ENCODE results near the gene FBXO28. TPM values are rescaled to one million over a fixed set of nuclear protein-coding genes. Genes with fewer than 3 reads are reported as not detected.
A peak's percentile ranks its signal among the peaks of the same experiment; 100 is the strongest.

The FBXO28 gene
- polyA plus RNA-seq, 6 donors from 2014 or later = 22.7 to 37.2 (median 25.8) TPM

DNA sequence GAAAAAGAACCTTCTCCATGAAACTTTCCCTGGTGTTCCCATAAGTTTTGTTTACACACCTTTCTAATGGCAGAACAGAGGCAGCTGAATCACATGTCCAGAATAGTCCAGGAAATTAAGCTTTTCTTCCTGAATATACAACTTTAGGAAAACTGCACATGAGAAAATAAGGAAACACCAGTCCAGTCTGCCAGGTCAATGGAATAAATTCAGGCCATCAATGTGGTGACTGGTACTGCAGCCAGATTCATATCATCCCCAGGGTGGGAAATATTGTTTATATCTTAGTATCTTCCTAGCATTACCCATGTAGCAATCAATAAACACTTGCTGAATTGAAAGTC is 6.7 kb upstream of the FBXO28 start:
- no peak overlapping the region for H3K4me3 Mint-ChIP-seq
- H3K9me3 Mint-ChIP-seq = no peaks in the 10 kb centered on the region
- peaks cover 0 to 4% (median 0%) of the 10 kb centered on the region in 3 donors for H3K4me1 Mint-ChIP-seq
- H3K27ac Mint-ChIP-seq = no peak overlapping the region
- no peaks in the 10 kb centered on the region for H3K36me3 Mint-ChIP-seq
- H3K27me3 Mint-ChIP-seq = peaks cover 8 to 21% (median 19%) of the 10 kb centered on the region in 3 donors
- no peak for ATAC-seq (ENCODE audit: low read depth in 2 of 2)
- no peak for DNase-seq

DNA sequence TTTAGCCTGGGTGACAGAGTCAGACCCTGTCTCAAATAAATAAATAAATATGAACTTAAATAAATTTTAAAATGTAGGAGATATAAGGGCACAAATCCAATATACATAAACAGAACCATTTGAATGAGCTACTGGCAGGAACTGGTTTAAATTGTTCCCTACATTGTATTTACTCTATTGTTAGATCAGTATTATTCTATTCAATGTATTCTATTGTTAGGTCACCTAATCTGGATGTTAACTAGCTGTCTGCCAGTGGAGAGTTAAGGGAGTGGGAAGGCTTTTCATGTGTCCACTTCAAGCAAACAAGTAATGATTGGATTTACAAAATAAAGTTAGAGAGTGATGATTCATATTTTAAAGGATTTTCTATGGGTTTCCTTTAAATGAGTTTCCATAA is 4.9 kb upstream of the FBXO28 start:
- H3K27ac Mint-ChIP-seq = no peak overlapping the region
- DNase-seq (no peak), ATAC-seq (ENCODE audit: low read depth in 2 of 2) (no peak)
- no peaks in the 10 kb centered on the region for H3K9me3 Mint-ChIP-seq
- peaks cover 8 to 13% (median 12%) of the 10 kb centered on the region in 3 donors for H3K27me3 Mint-ChIP-seq
- H3K36me3 Mint-ChIP-seq = no peaks in the 10 kb centered on the region
- H3K4me3 Mint-ChIP-seq = no peak overlapping the region
- peaks cover 8 to 16% (median 9%) of the 10 kb centered on the region in 3 donors for H3K4me1 Mint-ChIP-seq

DNA sequence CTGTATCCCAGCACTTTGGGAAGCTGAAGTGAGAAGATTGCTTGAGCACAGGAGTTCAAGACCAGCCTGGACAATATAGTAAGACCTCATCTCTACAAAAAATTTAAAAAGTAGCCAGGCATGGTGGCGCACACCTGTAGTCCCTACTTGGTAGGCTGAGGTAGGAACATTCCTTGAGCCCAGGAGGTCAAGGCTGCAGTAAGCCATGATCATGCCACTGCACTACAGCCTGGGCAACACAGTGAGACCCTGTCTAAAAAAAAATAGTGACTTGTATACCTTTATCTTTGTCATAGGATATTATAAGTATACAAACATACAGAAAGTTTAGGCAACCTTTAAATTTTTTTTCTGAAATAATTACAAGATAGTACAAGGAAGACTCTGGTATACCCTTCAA is 3.9 kb upstream of the FBXO28 start:
- ATAC-seq (ENCODE audit: low read depth in 2 of 2) = no peak
- Mint-ChIP-seq H3K27me3 (peaks cover 3 to 9% (median 7%) of the 10 kb centered on the region in 3 donors), H3K36me3 (no peaks in the 10 kb centered on the region), H3K27ac (no peak overlapping the region), H3K9me3 (no peaks in the 10 kb centered on the region), H3K4me3 (peak overlapping the region in 1 of 8 donors; percentile 40), H3K4me1 (peaks cover 10 to 21% (median 12%) of the 10 kb centered on the region in 3 donors)
- no peak for DNase-seq

DNA sequence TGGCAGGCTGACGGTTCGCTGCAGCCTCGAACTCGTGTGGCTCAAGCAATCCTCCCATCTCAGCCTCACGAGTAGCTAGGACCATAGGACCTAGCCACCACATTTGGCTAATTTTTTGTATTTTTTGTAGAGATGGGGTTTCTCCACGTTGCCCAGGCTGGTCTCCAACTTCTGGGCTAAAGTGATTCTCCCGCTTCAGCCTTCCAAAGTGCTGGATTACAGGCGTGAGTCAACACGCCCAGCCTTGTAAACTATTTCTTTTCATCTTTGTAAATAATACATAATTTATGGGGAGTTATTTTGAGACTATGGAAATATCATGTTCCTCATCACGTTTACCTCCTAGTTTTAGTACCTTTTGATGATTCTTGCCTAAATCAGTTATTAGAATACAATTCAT is 906 bp upstream of the FBXO28 start:
- H3K9me3 Mint-ChIP-seq = no peaks in the 10 kb centered on the region
- H3K36me3 Mint-ChIP-seq = no peaks in the 10 kb centered on the region
- peak overlapping the region in 5 of 8 donors; percentile 87 to 97 (median 95) for H3K4me3 Mint-ChIP-seq
- H3K27ac Mint-ChIP-seq = peak overlapping the region in 1 of 6 donors; percentile 95
- DNase-seq = no peak
- ATAC-seq (ENCODE audit: low read depth in 2 of 2) = no peak
- H3K27me3 Mint-ChIP-seq = peaks cover 0 to 3% (median 0%) of the 10 kb centered on the region in 3 donors
- peaks cover 17 to 35% (median 22%) of the 10 kb centered on the region in 3 donors for H3K4me1 Mint-ChIP-seq

DNA sequence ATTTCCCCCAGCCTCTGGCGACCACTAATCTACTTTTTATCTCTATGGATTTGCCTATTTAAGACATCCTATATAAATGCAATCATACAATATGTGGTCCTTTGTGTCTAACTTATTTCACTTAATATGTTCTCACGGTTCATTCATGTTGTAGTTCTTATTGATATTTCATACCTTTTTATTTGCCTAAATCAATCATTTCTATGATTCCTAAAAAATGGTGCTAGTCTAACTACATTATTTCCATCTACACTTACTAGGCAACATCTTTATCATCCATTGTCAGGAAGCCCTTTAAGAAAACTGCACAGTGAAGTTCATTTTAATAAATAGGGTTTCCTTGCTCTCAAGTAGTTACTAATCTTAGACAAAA is 380 bp upstream of the FBXO28 start:
- Mint-ChIP-seq H3K4me1 (peaks cover 17 to 35% (median 22%) of the 10 kb centered on the region in 3 donors), H3K27ac (peak overlapping the region; percentile 86 to 98 (median 95)), H3K4me3 (peak overlapping the region; percentile 87 to 98 (median 96)), H3K9me3 (no peaks in the 10 kb centered on the region), H3K27me3 (no peaks in the 10 kb centered on the region), H3K36me3 (no peaks in the 10 kb centered on the region)
- DNase-seq (no peak), ATAC-seq (ENCODE audit: low read depth in 2 of 2) (no peak)

DNA sequence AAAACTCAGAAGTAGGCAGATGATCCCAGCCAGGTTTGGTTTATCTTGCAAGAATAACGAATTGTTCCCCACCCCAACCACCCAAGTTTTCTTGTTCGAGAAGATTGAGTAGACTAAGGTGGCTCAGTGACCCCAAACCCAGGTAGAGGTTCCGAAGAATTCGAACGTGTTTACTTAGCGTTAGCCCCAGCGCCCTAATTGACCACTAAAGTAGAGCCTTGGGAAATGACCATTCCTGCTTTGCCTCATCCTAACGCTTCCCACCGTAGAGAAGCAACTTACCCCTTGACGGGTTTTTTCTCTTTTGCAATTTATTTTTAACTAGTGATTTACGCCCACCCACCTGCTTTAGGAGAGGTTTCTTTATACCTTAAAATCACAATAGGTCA is 870 bp downstream of the FBXO28 start:
- peaks cover 23 to 35% (median 28%) of the 10 kb centered on the region in 3 donors for H3K4me1 Mint-ChIP-seq
- H3K36me3 Mint-ChIP-seq = peaks cover under 1 to 7% of the 10 kb centered on the region in 2 donors
- peak overlapping the region; percentile 76 to 98 (median 95) for H3K27ac Mint-ChIP-seq
- H3K4me3 Mint-ChIP-seq = peak overlapping the region; percentile 87 to 98 (median 96)
- ATAC-seq (ENCODE audit: low read depth in 2 of 2) (no peak), DNase-seq (no peak)
- H3K9me3 Mint-ChIP-seq = no peaks in the 10 kb centered on the region
- no peaks in the 10 kb centered on the region for H3K27me3 Mint-ChIP-seq

DNA sequence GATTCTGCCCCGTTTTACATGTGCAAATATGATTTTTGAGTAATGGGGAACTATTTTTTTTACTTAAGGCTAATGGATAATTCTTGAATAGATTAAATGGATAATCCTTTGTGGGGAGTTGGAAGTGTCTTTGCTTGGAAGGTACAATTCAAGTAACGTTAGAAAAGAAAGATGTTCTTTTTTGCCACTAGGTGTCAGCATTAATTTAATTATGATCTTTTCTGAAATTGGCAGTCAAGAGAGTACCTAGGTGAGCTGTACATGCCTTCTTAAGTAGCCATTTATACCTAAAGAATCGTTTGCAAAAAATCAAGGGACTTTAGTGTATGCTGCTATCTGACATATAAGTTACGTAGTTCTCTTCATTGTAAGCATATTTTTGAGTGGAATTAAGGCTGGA is 2.2 kb downstream of the FBXO28 start:
- ATAC-seq (ENCODE audit: low read depth in 2 of 2) (peak; percentile 13 to 27), DNase-seq (peak; percentile 48)
- Mint-ChIP-seq H3K4me3 (peak overlapping the region; percentile 35 to 87 (median 70)), H3K9me3 (no peaks in the 10 kb centered on the region), H3K27me3 (no peaks in the 10 kb centered on the region), H3K36me3 (peaks cover 4 to 10% of the 10 kb centered on the region in 2 donors), H3K4me1 (peaks cover 29 to 37% (median 33%) of the 10 kb centered on the region in 3 donors), H3K27ac (peak overlapping the region in 2 of 6 donors; percentile 59 to 83)

DNA sequence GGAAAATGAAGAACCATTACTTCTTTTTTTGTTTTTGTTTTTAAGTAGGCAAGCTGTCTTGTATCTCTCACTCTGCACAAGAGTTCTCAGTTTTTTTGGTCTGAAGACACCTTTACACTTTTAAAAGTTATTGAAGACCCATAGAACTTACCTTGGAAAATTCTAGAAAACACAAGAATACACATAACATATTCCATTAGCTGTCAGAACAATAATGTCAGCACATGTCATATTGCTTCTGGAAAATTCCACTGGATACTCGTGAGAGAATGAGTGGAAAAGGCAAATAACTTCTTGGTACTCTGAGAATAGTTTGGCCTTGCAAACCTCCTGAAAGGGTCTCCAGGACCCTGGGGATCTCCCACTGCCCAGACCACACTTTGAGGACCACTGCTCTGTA is 4.8 kb downstream of the FBXO28 start:
- no peaks in the 10 kb centered on the region for H3K27me3 Mint-ChIP-seq
- H3K4me3 Mint-ChIP-seq = peak overlapping the region in 1 of 8 donors; percentile 24
- DNase-seq (no peak), ATAC-seq (ENCODE audit: low read depth in 2 of 2) (no peak)
- peaks cover 4 to 10% of the 10 kb centered on the region in 2 donors for H3K36me3 Mint-ChIP-seq
- H3K4me1 Mint-ChIP-seq = peaks cover 28 to 41% (median 33%) of the 10 kb centered on the region in 3 donors
- no peaks in the 10 kb centered on the region for H3K9me3 Mint-ChIP-seq
- H3K27ac Mint-ChIP-seq = no peak overlapping the region

GRCh38 chr1:224123136-224123535 is 9.2 kb downstream of the FBXO28 start:
- H3K9me3 Mint-ChIP-seq = no peaks in the 10 kb centered on the region
- H3K27me3 Mint-ChIP-seq = no peaks in the 10 kb centered on the region
- no peak overlapping the region for H3K4me3 Mint-ChIP-seq
- no peak for ATAC-seq (ENCODE audit: low read depth in 2 of 2)
- H3K27ac Mint-ChIP-seq = no peak overlapping the region
- peaks cover 4 to 10% of the 10 kb centered on the region in 2 donors for H3K36me3 Mint-ChIP-seq
- peaks cover 28 to 40% (median 29%) of the 10 kb centered on the region in 3 donors for H3K4me1 Mint-ChIP-seq
- no peak for DNase-seq

DNA sequence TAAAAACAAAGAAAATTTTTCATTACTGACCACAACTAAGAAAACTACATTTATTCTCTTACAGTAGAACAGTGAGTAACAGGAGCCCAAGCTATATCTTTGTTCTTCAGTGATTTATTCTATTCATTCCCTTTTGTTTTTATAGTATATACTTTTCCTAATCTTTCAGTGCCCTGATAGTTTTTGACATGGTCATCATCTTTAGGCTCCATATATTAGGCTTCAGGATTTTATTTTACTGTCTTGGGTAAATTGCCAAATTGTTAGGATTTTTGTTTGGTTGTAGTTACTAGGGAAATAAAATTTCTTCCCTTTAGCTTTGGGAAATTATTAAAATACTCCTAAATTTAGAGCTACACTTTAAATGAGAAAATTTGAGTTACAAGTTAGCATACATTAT is 10.3 kb downstream of the FBXO28 start:
- Mint-ChIP-seq H3K4me1 (peaks cover 28 to 40% (median 29%) of the 10 kb centered on the region in 3 donors), H3K4me3 (no peak overlapping the region), H3K9me3 (no peaks in the 10 kb centered on the region), H3K27me3 (no peaks in the 10 kb centered on the region), H3K36me3 (peaks cover 4 to 9% of the 10 kb centered on the region in 2 donors), H3K27ac (no peak overlapping the region)
- ATAC-seq (ENCODE audit: low read depth in 2 of 2) (no peak), DNase-seq (no peak)

DNA sequence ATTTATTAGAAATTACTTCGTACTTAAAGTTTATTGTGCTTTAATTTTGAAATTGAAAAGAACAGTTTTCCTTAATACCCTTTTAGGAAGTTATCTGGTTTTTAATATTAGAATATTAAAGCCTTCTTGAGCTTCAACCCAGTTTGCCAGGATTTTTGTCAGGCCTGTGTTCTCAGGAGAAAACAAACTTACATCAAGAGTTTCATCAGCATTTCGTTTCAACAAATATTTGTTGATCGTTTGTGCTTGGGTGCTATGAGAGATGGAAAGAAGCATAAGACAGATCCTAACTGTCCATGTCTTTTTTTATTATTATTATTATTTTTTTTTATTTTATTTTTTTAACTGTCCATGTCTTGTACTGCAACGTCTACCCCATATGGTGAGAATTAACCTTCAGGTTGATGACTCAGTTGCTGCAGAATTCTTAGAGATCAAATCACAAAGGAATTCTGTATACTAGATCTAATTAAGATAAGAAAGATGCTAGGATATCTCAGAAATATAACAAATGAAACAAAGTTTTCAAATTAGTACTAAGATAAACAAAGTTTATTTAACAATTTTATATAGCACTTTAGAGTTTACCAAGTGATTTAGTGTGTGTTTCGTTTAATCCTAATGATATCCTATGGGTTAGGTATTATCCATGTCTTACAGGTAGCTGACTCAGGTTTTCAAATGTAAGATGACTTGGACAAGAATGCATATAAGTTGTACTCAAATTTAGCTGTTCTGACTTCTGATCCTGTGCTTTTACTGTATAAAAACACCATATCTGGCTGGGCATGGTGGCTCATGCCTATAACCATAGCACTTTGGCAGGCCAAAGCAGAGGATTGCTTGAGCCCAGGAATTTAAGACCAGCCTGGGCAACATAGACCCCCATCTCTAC is 14.3 kb downstream of the FBXO28 start:
- H3K27ac Mint-ChIP-seq = peak overlapping the region in 1 of 6 donors; percentile 57
- peaks cover 12 to 29% (median 12%) of the 10 kb centered on the region in 3 donors for H3K4me1 Mint-ChIP-seq
- no peak overlapping the region for H3K4me3 Mint-ChIP-seq
- no peak for DNase-seq
- no peaks in the 10 kb centered on the region for H3K27me3 Mint-ChIP-seq
- H3K9me3 Mint-ChIP-seq = peaks cover 0 to 2% (median 0%) of the 10 kb centered on the region in 7 donors
- peaks cover 13 to 20% of the 10 kb centered on the region in 2 donors for H3K36me3 Mint-ChIP-seq
- ATAC-seq (ENCODE audit: low read depth in 2 of 2) = no peak

GRCh38 chr1:224131253-224131652 is 17.3 kb downstream of the FBXO28 start:
- Mint-ChIP-seq H3K36me3 (peaks cover 13 to 20% of the 10 kb centered on the region in 2 donors), H3K4me3 (no peak overlapping the region), H3K9me3 (peaks cover 0 to 2% (median 0%) of the 10 kb centered on the region in 7 donors), H3K27me3 (no peaks in the 10 kb centered on the region), H3K4me1 (peaks cover 1 to 8% (median 4%) of the 10 kb centered on the region in 3 donors), H3K27ac (no peak overlapping the region)
- ATAC-seq (ENCODE audit: low read depth in 2 of 2) = no peak
- DNase-seq = no peak

- peaks cover 0 to 2% (median 0%) of the 10 kb centered on the region in 7 donors for H3K9me3 Mint-ChIP-seq
- H3K27ac Mint-ChIP-seq = no peak overlapping the region
- H3K4me1 Mint-ChIP-seq = peaks cover 0 to 9% (median 6%) of the 10 kb centered on the region in 3 donors
- no peaks in the 10 kb centered on the region for H3K27me3 Mint-ChIP-seq
- peaks cover 13 to 20% of the 10 kb centered on the region in 2 donors for H3K36me3 Mint-ChIP-seq
- no peak overlapping the region for H3K4me3 Mint-ChIP-seq
- DNase-seq = no peak
- ATAC-seq (ENCODE audit: low read depth in 2 of 2) = no peak
These were observed 19.0 kb downstream of the FBXO28 start for GRCh38 chr1:224132901-224133300.

GRCh38 chr1:224133741-224134299 is 19.9 kb downstream of the FBXO28 start:
- peaks cover 0 to 9% (median 6%) of the 10 kb centered on the region in 3 donors for H3K4me1 Mint-ChIP-seq
- DNase-seq (no peak), ATAC-seq (ENCODE audit: low read depth in 2 of 2) (no peak)
- H3K27me3 Mint-ChIP-seq = no peaks in the 10 kb centered on the region
- H3K36me3 Mint-ChIP-seq = peaks cover 13 to 20% of the 10 kb centered on the region in 2 donors
- peaks cover 0 to 2% (median 0%) of the 10 kb centered on the region in 7 donors for H3K9me3 Mint-ChIP-seq
- H3K4me3 Mint-ChIP-seq = no peak overlapping the region
- no peak overlapping the region for H3K27ac Mint-ChIP-seq

Data from naive B cell (primary cell).